ENCODE data around the gene SEC61B.

DNA sequence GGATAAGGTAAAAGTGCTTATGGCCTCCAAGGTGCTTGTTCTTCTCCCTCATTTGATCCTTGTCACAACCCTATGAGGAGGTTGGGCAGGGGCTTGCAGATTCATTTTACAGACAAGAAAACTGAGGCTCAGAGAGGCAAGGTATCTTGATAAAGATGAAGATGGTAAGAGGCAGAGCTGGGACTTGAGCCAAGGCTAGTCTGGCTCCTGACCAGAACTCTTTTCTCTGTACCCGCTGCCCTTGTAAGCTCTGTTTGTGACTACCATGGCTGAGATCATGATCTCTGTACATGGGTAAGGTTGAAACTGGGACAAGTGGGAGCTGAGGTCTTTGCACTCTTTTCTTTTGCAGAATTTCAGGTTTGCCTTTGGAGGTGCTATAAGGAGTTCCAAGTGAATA is 33.6 kb downstream of the SEC61B start:
- TF ChIP-seq, protein P1, sequence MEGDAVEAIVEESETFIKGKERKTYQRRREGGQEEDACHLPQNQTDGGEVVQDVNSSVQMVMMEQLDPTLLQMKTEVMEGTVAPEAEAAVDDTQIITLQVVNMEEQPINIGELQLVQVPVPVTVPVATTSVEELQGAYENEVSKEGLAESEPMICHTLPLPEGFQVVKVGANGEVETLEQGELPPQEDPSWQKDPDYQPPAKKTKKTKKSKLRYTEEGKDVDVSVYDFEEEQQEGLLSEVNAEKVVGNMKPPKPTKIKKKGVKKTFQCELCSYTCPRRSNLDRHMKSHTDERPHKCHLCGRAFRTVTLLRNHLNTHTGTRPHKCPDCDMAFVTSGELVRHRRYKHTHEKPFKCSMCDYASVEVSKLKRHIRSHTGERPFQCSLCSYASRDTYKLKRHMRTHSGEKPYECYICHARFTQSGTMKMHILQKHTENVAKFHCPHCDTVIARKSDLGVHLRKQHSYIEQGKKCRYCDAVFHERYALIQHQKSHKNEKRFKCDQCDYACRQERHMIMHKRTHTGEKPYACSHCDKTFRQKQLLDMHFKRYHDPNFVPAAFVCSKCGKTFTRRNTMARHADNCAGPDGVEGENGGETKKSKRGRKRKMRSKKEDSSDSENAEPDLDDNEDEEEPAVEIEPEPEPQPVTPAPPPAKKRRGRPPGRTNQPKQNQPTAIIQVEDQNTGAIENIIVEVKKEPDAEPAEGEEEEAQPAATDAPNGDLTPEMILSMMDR (IDR thresholded peaks at IDR 0.05): no peak
- TF ChIP-seq POLR2A (IDR thresholded peaks at IDR 0.05): no peak
